HG03108 (cell line): ENCODE measurements around the gene CLEC2B.
"Not testable (repeated sequence)": the region's sequence is repeated elsewhere in the genome, so short reads cannot be mapped to it uniquely, and the experiment has no call there.

Experiments
- ATAC-seq: cut with Tn5 transposase; IDR thresholded peaks from one replicate; pipeline ENCODE4 v1.9.1; 2021; ENCODE audit warnings: moderate library complexity; ENCODE audit not compliant: unreplicated experiment

The CLEC2B gene

DNA sequence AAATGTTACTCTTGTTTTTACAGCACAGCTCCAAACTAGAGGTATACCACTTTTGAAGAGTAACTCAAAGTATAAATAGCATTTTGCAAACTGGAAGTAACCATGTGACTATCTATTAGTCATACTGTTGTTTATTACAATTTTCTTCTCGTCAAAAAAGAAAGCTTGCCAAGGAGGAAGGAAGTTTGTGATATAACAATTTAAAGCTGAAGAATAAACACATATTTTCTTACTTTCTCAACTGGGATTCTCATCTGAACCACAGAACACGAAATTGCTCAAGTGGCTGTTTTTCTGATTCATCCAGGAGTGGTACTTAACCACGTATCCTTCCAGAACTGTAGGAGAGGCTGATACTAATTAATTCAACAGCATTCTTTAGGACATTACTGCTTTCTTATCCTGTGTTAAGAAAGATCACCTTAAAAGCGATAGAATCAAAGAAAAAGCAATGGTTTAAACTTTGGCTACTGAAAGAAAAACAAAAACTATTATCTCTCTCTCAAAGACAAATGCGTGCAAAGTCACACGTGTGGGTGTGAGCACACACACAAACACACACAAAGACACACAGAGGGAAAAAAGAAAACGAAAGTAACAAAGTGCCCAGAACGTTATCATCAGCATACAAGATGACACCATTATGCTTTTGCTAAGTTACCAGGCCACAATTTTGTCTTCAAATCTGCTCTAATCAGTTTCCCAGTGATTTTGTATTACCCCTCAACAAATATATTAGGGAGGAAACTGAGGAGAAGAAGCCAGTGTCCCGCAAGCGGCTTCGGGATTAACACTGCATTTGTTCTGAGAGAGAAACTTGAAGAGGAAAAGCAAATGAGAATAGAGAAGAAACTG lies at the start of gene CLEC2B:
CLEC2B (minus strand) TSS at position 48 of the 855 bp plus-strand sequence.
- no peak for ATAC-seq

- ATAC-seq: no peak
These were observed 42.6 kb upstream of the CLEC2B start for GRCh38 chr12:9911708-9912107.

GRCh38 chr12:9910716-9911421 lies 41.7 kb upstream of the CLEC2B start:
- no peak for ATAC-seq

DNA sequence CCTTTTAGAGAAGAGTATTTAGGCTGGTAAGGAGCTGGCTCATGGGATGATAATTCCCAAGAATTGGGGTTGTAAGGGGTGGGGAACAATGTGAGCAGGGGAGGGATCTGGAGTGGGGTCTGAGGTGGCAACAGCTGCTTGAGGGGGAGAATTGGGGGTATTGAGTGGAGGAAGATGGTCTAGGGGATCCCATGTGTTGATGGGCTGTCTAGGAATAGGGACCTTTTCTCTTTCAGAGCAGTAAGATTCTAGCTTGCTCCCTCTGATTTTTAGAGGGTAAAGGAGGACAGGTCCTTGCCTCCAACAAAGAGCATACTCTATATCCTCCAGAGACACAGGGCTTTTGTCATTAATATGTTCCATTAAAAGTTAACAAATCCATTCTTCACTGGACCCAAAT lies 40.6 kb upstream of the CLEC2B start:
- ATAC-seq: no peak

GRCh38 chr12:9908350-9908749 lies 39.2 kb upstream of the CLEC2B start:
- ATAC-seq: no peak

GRCh38 chr12:9907769-9908168 lies 38.6 kb upstream of the CLEC2B start:
- ATAC-seq: no peak

DNA sequence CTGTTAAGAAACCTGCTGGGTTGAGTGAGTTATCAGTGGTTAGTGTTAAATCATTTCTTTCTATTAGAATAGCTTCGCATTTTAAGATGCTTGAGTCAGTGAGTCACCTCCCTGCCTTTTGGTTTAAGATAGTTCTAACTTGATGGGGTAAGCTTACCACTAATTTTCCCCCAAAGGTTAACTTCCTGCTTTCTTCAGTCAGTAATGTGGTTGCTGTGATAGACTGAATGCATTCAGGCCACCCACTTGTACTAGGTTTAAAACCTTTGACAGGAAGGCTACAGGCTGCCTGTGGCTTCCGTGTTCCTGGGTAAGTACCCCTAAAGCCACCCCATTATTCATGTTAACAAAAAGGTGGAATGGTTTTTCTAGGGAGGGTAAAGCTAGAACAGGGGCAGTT lies 37.7 kb upstream of the CLEC2B start:
- no peak for ATAC-seq

GRCh38 chr12:9902539-9903228 lies 33.5 kb upstream of the CLEC2B start:
- ATAC-seq: no peak

GRCh38 chr12:9900930-9901329 lies 31.8 kb upstream of the CLEC2B start:
- no peak for ATAC-seq

DNA sequence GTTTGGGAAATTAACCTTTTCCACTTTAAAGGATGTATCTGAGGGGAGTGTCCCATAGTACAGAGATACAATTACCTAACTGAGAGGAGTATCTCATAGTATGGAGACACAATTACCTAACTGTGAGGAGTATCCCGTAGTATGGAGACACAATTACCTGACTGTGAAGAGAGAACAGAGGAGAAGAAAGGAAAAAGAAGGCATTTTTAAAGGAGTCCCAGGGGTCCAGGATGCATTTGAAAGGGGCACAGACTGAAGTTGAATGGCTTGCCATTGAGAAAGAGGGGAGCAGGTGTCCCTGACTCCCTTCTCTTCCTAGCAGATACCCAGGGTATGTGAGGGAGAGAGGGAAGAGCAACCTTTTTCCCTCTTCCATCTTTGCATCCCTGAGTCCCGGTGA lies 30.1 kb upstream of the CLEC2B start:
- no peak for ATAC-seq

GRCh38 chr12:9897535-9897934 lies 28.4 kb upstream of the CLEC2B start:
- ATAC-seq: no peak

GRCh38 chr12:9895215-9895971 lies 26.2 kb upstream of the CLEC2B start:
- ATAC-seq: no peak

DNA sequence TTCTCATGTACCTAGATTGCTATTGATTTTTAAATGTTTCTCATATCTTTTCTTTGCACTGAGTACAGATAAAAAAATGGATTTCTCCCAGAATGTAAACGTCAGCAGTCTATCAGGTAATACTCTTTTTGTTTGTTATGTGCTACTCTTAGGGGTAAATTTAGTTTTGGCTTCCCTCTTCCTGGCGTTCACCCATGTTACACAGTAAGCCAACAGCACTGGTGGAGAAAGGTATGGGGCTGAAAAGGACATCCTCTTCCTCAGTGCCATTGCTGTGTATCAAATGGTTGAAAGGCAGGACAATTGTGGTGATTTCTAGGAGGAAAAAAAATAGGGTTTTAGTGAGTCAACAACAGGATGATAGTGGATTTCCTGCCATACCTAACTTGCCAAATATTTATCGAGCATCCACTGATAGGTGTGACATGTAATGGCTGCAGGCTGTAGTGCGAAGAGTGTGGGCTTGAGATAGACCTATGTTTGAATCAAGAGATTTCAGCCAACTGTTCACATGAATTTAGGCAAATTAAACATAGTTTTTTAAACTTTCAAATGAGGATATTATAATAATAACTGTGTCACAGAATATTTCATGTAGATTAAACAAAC lies 19.6 kb upstream of the CLEC2B start:
- no peak for ATAC-seq

DNA sequence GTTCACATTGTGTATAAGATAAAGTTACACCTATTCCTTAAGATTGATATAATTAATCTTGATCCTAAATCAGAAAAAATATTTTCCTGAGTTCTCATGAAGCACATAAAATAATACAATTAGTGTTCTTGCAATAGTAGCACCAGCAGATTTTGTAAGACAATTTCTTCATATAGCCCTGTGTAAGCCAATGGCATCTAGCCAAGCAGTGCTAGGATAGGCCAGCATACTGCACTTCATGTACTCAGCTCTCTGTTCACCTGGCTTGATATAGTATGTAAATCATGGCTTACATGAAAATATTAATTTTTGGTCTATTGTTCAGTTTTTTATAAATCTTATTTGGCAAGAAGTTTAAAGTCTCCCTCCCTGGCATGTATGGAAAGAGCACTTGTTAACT lies 14.0 kb upstream of the CLEC2B start:
- no peak for ATAC-seq

- ATAC-seq: no peak
These were observed 12.8 kb upstream of the CLEC2B start for GRCh38 chr12:9881988-9882387.

GRCh38 chr12:9881246-9881645 lies 12.1 kb upstream of the CLEC2B start, which contains the start of gene KLRF2:
TSS of gene KLRF2 (plus strand) at chr12:9881489. CDS start at chr12:9881596, 107 bp downstream.
- no peak for ATAC-seq

DNA sequence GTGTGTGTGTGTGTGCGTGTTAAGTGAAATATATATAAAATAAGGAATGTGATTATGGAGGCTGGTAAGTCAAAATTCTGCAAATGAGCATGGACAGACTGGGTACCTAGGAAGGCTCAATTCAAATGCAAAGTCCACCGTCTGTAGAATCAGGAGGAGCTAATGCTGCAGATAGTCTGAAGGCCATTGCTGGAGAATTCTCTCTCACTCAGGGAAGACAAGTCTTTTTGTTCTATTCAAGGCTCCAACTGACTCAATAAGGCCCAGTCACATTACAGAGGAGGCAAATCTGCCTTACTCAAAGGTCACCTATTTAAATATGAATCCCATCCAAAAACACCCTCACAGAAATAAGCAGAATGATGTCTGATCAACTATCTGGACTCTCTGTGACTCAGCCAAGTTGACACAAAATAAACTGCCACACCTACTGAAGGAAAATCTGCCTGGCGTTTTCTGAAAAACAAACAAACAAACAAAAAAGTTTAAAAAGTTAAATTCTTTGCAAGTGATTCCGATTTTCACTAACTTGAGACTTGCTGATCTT lies 11.5 kb upstream of the CLEC2B start:
- ATAC-seq: no peak

GRCh38 chr12:9876120-9876519 lies 7.0 kb upstream of the CLEC2B start:
- not testable (repeated sequence) for ATAC-seq

DNA sequence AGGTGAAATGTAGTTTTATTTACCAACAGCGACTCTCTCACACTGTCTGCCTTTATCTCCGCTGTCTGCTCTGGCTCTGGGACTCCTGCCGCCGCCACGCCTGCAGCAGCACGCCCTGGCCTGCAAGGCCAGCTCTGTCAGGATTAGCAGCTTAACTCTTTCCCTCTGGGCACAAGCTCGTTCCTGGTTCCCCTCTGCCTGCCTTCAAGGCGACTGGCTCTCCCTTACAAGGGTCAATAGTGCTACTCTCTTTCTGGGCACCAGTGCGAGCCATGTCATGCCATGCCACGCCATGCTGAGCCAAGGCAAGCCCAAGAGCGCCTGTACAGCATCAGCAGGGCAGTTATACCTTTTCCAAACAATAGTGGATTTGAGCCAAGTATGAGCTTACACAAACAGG lies 3.6 kb upstream of the CLEC2B start:
- ATAC-seq: no peak

- no peak for ATAC-seq
These were observed 3.0 kb upstream of the CLEC2B start for GRCh38 chr12:9872162-9872561.
